Measurements from ENCODE around the gene THADA. TPM values are rescaled to one million over a fixed set of nuclear protein-coding genes. Genes with fewer than 3 reads are reported as not detected.

The THADA gene
- total RNA-seq, 3 donors from 2014 or later (not counting 1 experiment from before 2014, with no cell fraction given) = 34.1 to 35.7 (median 35.3) TPM

GRCh38 chr2:43484323-43484930, 111.4 kb downstream of the THADA start:
- Histone ChIP-seq H3K9me3 (ENCODE audit: control insufficient read depth, insufficient read depth, low read length) (no peaks in the 10 kb centered on the region), H3K36me3 (ENCODE audit: control insufficient read depth, insufficient read depth, low read length) (peaks cover 8% of the 10 kb centered on the region), H3K27me3 (ENCODE audit: control insufficient read depth, insufficient read depth, low read length) (no peaks in the 10 kb centered on the region), H3K4me3 (ENCODE audit: low read length) (no peak overlapping the region), H3K4me1 (ENCODE audit: control insufficient read depth, insufficient read depth, low read length) (no peaks in the 10 kb centered on the region), H3K27ac (ENCODE audit: low read length) (no peak overlapping the region)
- ATAC-seq (peak in 2 of 3 donors; percentile 44 to 63), DNase-seq (peak in 1 of 2 donors; percentile 82)
- intact Hi-C loops (cut with micrococcal nuclease) = loop anchor here (1.0 to 5.0 kb wide), 4 partner anchors 257 to 656 kb away; partner anchors contain the start of gene ZFP36L2
- no peaks in the 10 kb centered on the region for H3K27me3 Mint-ChIP-seq (ENCODE audit: low read depth in 2 of 2)
- no peak overlapping the region for H3K27ac Mint-ChIP-seq
- H3K4me3 Mint-ChIP-seq = no peak overlapping the region
- no peaks in the 10 kb centered on the region for H3K36me3 Mint-ChIP-seq
- peaks cover 9% of the 10 kb centered on the region in 2 donors for H3K4me1 Mint-ChIP-seq
- peak; percentile 84 for TF ChIP-seq CTCF (IDR thresholded peaks at IDR 0.05)
- H3K9me3 Mint-ChIP-seq = no peaks in the 10 kb centered on the region

- no peak overlapping the region for H3K4me3 Mint-ChIP-seq
- Histone ChIP-seq H3K36me3 (ENCODE audit: control insufficient read depth, insufficient read depth, low read length) (peaks cover 10% of the 10 kb centered on the region), H3K27me3 (ENCODE audit: control insufficient read depth, insufficient read depth, low read length) (no peaks in the 10 kb centered on the region), H3K4me1 (ENCODE audit: control insufficient read depth, insufficient read depth, low read length) (no peaks in the 10 kb centered on the region), H3K27ac (ENCODE audit: low read length) (peak overlapping the region; percentile 26), H3K9me3 (ENCODE audit: control insufficient read depth, insufficient read depth, low read length) (no peaks in the 10 kb centered on the region), H3K4me3 (ENCODE audit: low read length) (no peak overlapping the region)
- H3K27me3 Mint-ChIP-seq (ENCODE audit: low read depth in 2 of 2) = no peaks in the 10 kb centered on the region
- TF ChIP-seq CTCF (IDR thresholded peaks at IDR 0.05) = no peak
- H3K4me1 Mint-ChIP-seq = peaks cover 9% of the 10 kb centered on the region in 2 donors
- intact Hi-C loops (cut with micrococcal nuclease) = loop anchor here (2.0 to 5.0 kb wide), 2 partner anchors 256 to 624 kb away; partner anchors contain the start of gene ZFP36L2
- H3K27ac Mint-ChIP-seq = peak overlapping the region in 1 of 2 donors; percentile 47
- DNase-seq = no peak
- H3K9me3 Mint-ChIP-seq = no peaks in the 10 kb centered on the region
- no peaks in the 10 kb centered on the region for H3K36me3 Mint-ChIP-seq
- WGBS (ENCODE audit: insufficient coverage) = no CpG with 5 or more reads among the region's 4 CpGs
- ATAC-seq = no peak
Measured at GRCh38 chr2:43482961-43483360, 112.9 kb downstream of the THADA start.

- DNase-seq (no peak), ATAC-seq (no peak)
- Mint-ChIP-seq H3K9me3 (no peaks in the 10 kb centered on the region), H3K4me1 (peaks cover 9% of the 10 kb centered on the region in 2 donors), H3K36me3 (no peaks in the 10 kb centered on the region), H3K4me3 (no peak overlapping the region), H3K27me3 (ENCODE audit: low read depth in 2 of 2) (no peaks in the 10 kb centered on the region), H3K27ac (no peak overlapping the region)
- Histone ChIP-seq H3K27ac (ENCODE audit: low read length) (no peak overlapping the region), H3K4me1 (ENCODE audit: control insufficient read depth, insufficient read depth, low read length) (no peaks in the 10 kb centered on the region), H3K4me3 (ENCODE audit: low read length) (no peak overlapping the region), H3K36me3 (ENCODE audit: control insufficient read depth, insufficient read depth, low read length) (peaks cover 10% of the 10 kb centered on the region), H3K9me3 (ENCODE audit: control insufficient read depth, insufficient read depth, low read length) (no peaks in the 10 kb centered on the region), H3K27me3 (ENCODE audit: control insufficient read depth, insufficient read depth, low read length) (no peaks in the 10 kb centered on the region)
- 85% methylated on average over 2 of the region's 4 CpGs for WGBS (ENCODE audit: insufficient coverage)
- no peak for TF ChIP-seq CTCF (IDR thresholded peaks at IDR 0.05)
- intact Hi-C loops (cut with micrococcal nuclease) = loop anchor here (2.0 to 5.0 kb wide), 2 partner anchors 255 to 623 kb away; partner anchors contain the start of gene ZFP36L2
Measured at GRCh38 chr2:43481927-43482542, 113.8 kb downstream of the THADA start.

Data from natural killer cell (primary cell).